Activated CD4-positive, alpha-beta T cell treated with anti-CD3 and anti-CD28 coated beads, Interleukin-2, amount 50 U/mL, for 1 hour (primary cell): Measurements from ENCODE around the gene CERCAM.
"Not testable (repeated sequence)": the region's sequence is repeated elsewhere in the genome, so short reads cannot be mapped to it uniquely, and the experiment has no call there.

Experiments used
- DNase-seq: peaks from one replicate; pipeline ENCODE4 v3.0.0-alpha.2; 2020

Gene CERCAM

GRCh38 chr9:128393145-128393775 is 27.4 kb upstream of the CERCAM start:
- DNase-seq = no peak

GRCh38 chr9:128393970-128394369 is 26.7 kb upstream of the CERCAM start:
- no peak for DNase-seq

GRCh38 chr9:128394379-128395168 is 26.1 kb upstream of the CERCAM start:
- no peak for DNase-seq

GRCh38 chr9:128396970-128397613 is 23.6 kb upstream of the CERCAM start:
- no peak for DNase-seq

GRCh38 chr9:128397831-128398230 is 22.8 kb upstream of the CERCAM start:
- DNase-seq = no peak

GRCh38 chr9:128399861-128400260 is 20.8 kb upstream of the CERCAM start:
- no peak for DNase-seq

- DNase-seq = no peak
Measured at GRCh38 chr9:128404560-128404959, 16.1 kb upstream of the CERCAM start.

- no peak for DNase-seq
Measured at GRCh38 chr9:128405077-128405779, 15.4 kb upstream of the CERCAM start.

- no peak for DNase-seq
Measured at GRCh38 chr9:128405780-128406171, 14.9 kb upstream of the CERCAM start.

GRCh38 chr9:128406848-128407391 is 13.7 kb upstream of the CERCAM start:
- DNase-seq = no peak

- no peak for DNase-seq
Measured at GRCh38 chr9:128408963-128409431, 11.7 kb upstream of the CERCAM start.

- DNase-seq = no peak
Measured at GRCh38 chr9:128409450-128409849, 11.2 kb upstream of the CERCAM start.

- no peak for DNase-seq
Measured at GRCh38 chr9:128409978-128410377, 10.7 kb upstream of the CERCAM start.

GRCh38 chr9:128411364-128412119 is 9.1 kb upstream of the CERCAM start:
- no peak for DNase-seq

- DNase-seq = peak; percentile 46
Measured at GRCh38 chr9:128412120-128412790, 8.4 kb upstream of the CERCAM start.

- DNase-seq = not testable (repeated sequence)
Measured at GRCh38 chr9:128413728-128414127, 6.9 kb upstream of the CERCAM start.

- no peak for DNase-seq
Measured at GRCh38 chr9:128414461-128414860, 6.2 kb upstream of the CERCAM start.

- DNase-seq = no peak
Measured at GRCh38 chr9:128415281-128415680, 5.4 kb upstream of the CERCAM start.

- no peak for DNase-seq
Measured at GRCh38 chr9:128416014-128416413, 4.6 kb upstream of the CERCAM start.

GRCh38 chr9:128416432-128417019 is 4.1 kb upstream of the CERCAM start:
- no peak for DNase-seq
